22Rv1 (cell line): Measurements from ENCODE around the gene ACO1.

Experiments used
- H3K27ac ChIP-seq: fragments of 450-650 bp; 2 replicates; pipeline ENCODE4 v1.5.1; 2017
- ZFX ChIP-seq: fragments of 450-650 bp; IDR thresholded peaks from 2 replicates; pipeline ENCODE4 v1.6.1; 2017; ENCODE audit warnings: antibody characterized with exemption, borderline replicate concordance
- TF ChIP-seq, protein P1 (sequence below): fragments of 450-650 bp; IDR thresholded peaks from 2 replicates; pipeline ENCODE4 v1.5.1; 2017; ENCODE audit warnings: mild to moderate bottlenecking

Gene ACO1

DNA sequence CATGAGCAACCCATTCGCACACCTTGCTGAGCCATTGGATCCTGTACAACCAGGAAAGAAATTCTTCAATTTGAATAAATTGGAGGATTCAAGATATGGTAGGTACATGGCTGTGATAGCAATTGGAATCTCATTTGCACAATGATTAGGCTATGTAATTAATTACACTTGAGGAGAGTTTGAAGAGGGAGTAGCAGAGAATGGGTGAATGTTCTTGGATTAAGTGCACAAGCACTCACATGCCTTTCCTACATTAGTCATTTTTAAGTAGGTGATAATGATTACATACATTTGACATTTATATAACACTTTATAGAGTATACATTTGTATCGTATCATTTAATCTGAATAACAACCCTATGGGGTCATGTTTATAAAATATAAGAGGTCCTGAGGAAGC lies 21.1 kb downstream of the ACO1 start:
- no peak overlapping the region for H3K27ac ChIP-seq
- TF ChIP-seq, protein P1, sequence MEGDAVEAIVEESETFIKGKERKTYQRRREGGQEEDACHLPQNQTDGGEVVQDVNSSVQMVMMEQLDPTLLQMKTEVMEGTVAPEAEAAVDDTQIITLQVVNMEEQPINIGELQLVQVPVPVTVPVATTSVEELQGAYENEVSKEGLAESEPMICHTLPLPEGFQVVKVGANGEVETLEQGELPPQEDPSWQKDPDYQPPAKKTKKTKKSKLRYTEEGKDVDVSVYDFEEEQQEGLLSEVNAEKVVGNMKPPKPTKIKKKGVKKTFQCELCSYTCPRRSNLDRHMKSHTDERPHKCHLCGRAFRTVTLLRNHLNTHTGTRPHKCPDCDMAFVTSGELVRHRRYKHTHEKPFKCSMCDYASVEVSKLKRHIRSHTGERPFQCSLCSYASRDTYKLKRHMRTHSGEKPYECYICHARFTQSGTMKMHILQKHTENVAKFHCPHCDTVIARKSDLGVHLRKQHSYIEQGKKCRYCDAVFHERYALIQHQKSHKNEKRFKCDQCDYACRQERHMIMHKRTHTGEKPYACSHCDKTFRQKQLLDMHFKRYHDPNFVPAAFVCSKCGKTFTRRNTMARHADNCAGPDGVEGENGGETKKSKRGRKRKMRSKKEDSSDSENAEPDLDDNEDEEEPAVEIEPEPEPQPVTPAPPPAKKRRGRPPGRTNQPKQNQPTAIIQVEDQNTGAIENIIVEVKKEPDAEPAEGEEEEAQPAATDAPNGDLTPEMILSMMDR: no peak
- no peak for TF ChIP-seq ZFX

DNA sequence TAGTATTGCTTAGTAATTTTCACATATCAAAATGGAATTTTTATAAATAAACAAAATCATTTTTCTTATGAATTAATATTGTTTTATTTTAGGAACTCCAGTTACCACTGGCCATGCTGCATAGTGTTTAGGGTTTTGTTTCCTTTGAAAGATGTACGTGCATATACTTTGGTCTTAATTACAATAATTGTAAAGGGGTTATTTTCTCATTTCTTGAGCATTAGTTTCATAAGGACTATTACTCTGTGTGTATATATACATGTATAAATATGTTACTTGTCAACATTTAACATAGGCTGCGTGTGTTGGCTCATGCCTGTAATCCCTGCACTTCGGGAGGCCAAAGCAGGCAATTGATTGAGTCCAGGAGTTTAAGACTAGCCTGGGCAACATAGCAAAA lies 21.6 kb downstream of the ACO1 start:
- TF ChIP-seq ZFX: no peak
- no peak overlapping the region for H3K27ac ChIP-seq

DNA sequence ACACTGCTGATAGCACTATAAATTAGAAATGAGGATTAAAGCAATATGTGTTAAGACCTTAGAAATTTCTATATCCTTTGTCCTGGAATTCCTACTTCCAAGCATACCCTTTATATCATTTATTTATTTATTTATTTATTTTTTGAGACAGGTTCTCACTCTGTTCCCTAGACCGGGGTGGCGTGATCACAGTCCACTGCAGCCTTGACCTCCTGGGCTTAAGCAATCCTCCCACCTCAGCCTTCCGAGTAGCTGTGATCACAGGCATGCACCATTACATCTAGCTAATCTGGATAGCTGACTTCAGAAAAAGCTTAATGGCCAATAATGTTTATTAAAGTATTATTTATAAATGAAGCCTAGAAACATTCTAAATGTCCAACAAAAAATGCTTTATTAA lies 27.3 kb downstream of the ACO1 start:
- TF ChIP-seq, protein P1: no peak
- no peak overlapping the region for H3K27ac ChIP-seq

DNA sequence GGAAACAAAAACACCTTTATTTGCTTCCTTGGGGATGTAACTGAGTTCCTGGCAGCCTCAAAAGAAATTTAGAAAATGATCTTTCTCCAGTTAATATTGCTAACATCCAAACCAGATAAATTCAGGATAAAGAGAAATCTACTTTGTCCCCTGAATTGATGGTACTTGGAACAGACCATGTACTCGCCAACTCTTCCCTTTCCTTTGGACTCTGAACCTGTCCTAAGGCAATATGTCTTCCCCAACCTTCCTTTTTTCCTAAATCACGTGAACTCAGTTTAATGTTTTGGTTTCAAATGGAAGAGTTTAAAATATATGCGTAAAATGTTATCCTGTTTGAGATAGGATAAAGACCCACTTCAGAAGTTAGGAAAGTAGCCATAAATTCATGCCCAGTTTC lies 28.0 kb downstream of the ACO1 start:
- no peak overlapping the region for H3K27ac ChIP-seq
- TF ChIP-seq, protein P1: no peak
- TF ChIP-seq ZFX: no peak

DNA sequence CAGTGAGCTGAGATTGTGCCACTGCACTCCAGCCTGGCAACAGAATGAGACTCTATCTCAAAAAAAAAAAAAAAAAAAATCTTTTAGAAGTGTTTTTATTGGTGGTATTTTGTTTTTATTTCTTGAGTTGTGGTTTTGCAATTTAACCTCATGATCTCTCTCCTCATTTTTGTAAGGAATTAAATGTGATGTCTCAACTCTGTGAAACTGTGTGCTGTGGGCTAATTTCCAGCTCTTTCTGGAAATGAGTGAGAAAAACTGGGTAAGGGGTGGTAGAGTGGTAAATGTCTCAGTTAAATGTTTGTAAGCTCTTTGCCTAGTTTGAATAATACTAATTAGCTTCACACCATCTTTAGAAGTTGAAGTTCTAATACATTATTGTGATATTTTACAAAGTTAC lies 29.0 kb downstream of the ACO1 start:
- H3K27ac ChIP-seq: no peak overlapping the region
- TF ChIP-seq ZFX: no peak
- TF ChIP-seq, protein P1: no peak

DNA sequence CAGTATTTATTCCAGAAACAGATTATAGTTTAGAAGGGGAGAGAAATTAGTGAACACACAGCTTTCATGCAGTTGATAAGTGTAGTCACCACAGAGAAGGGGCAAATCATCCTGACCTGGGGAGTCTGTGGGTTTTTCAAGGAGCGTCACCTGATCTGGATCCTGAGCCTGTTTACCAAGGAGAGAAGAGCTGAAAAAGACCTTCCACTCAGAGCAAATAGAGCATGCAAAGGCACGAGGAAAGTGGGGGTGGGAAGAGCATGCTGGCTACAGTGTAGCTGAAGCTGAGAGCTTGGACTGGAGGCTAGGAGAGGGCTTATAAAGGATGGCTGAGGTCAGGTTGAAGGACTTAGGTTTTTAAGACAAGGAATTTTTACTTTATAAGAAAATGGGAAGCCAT lies 30.4 kb downstream of the ACO1 start:
- TF ChIP-seq, protein P1: no peak
- TF ChIP-seq ZFX: no peak
- no peak overlapping the region for H3K27ac ChIP-seq

DNA sequence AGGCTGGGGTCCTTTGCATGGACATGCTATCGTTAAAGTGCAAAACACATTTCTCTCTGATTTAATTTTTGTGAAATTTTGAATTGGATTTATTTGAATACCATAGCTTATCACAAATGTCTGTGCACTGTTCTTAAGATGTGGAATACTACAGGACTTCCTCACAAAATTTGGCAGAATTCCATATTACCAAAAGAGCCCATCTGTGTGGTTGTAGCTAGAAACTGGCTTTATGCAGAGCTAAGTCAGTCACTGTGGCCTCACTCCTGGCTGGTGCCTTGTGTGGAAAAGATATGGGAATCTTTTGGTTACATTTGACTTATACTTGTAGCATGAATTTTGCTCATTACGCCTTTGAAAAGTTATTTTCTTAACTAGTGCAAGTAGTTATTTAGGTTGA lies 35.5 kb downstream of the ACO1 start:
- no peak overlapping the region for H3K27ac ChIP-seq
- TF ChIP-seq, protein P1: no peak
- TF ChIP-seq ZFX: no peak

DNA sequence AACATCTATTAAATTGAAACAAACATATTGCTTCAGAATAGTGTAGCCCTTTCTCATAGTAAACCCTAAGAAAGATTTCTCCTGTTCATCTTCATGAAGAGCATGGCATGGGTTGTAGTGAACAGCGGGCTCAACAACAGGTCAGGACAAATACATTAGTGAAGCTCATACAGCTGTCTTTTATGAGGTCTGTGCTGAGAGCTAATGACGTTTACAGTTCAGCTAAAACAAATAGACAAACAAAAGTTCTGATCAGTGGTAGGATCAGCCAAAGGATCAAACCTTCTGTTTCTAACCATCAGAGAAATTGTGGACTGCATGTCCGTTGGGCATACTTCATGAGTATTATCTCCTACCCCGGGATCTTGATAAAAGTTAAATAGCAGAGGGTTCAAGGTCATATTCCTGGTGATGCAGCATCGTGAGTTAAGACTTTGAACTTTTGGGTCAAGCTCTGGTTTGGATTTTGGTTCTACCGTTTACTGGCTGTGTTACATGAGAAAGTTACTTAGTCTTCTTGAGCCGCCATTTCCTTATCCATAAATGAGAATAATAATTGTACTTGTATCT lies 37.9 kb downstream of the ACO1 start:
- no peak overlapping the region for H3K27ac ChIP-seq
- TF ChIP-seq, protein P1: no peak
- TF ChIP-seq ZFX: no peak
